ENCODE data around the gene KRTAP8-1. TPM values are rescaled to one million over a fixed set of nuclear protein-coding genes. Genes with fewer than 3 reads are reported as not detected.

KRTAP8-1 gene
- total and polyA plus RNA-seq, 4 donors = not detected

- 33 to 47% methylated on average over 7 of the region's 7 CpGs for WGBS, 2 donors
- H3K4me3 ChIP-seq = no peak overlapping the region
- H3K9ac ChIP-seq (ENCODE audit: insufficient read depth in 1 of 2, low read length in 2 of 2) = no peak overlapping the region
- H3K9me3 ChIP-seq (ENCODE audit: control insufficient read depth in 4 of 4, insufficient read depth in 3 of 4, low read length in 3 of 4) = peaks cover 0 to 2% (median 0%) of the 10 kb centered on the region in 4 donors
- H3K27ac ChIP-seq (ENCODE audit: low read depth in 1 of 2, low read length in 1 of 2) = no peak overlapping the region
- ATAC-seq (ENCODE audit: insufficient read depth, low FRiP score) = no peak
- DNase-seq = no peak
- H3K4me1 ChIP-seq (ENCODE audit: control insufficient read depth in 5 of 5, insufficient read depth in 5 of 5, low read length in 5 of 5) = no peaks in the 10 kb centered on the region
- no peaks in the 10 kb centered on the region for H3K27me3 ChIP-seq (ENCODE audit: control insufficient read depth in 3 of 3, insufficient read depth in 3 of 3, low read length in 2 of 3)
- TF ChIP-seq CTCF (IDR thresholded peaks at IDR 0.05; ENCODE audit: control extremely low read depth, extremely low read depth) = no peak
- H3K36me3 ChIP-seq (ENCODE audit: control insufficient read depth in 4 of 4, insufficient read depth in 4 of 4, low read length in 4 of 4) = no peaks in the 10 kb centered on the region
Measured at GRCh38 chr21:30818837-30819610, 6.0 kb upstream of the KRTAP8-1 start.

- no peak overlapping the region for H3K9ac ChIP-seq (ENCODE audit: insufficient read depth in 1 of 2, low read length in 2 of 2)
- H3K4me1 ChIP-seq (ENCODE audit: control insufficient read depth in 5 of 5, insufficient read depth in 5 of 5, low read length in 5 of 5) = no peaks in the 10 kb centered on the region
- H3K36me3 ChIP-seq (ENCODE audit: control insufficient read depth in 4 of 4, insufficient read depth in 4 of 4, low read length in 4 of 4) = no peaks in the 10 kb centered on the region
- H3K27me3 ChIP-seq (ENCODE audit: control insufficient read depth in 3 of 3, insufficient read depth in 3 of 3, low read length in 2 of 3) = no peaks in the 10 kb centered on the region
- no peak for TF ChIP-seq CTCF (IDR thresholded peaks at IDR 0.05; ENCODE audit: control extremely low read depth, extremely low read depth)
- no peak overlapping the region for H3K4me3 ChIP-seq
- ATAC-seq (ENCODE audit: insufficient read depth, low FRiP score) = no peak
- DNase-seq = no peak
- no peak overlapping the region for H3K27ac ChIP-seq (ENCODE audit: low read depth in 1 of 2, low read length in 1 of 2)
- H3K9me3 ChIP-seq (ENCODE audit: control insufficient read depth in 4 of 4, insufficient read depth in 3 of 4, low read length in 3 of 4) = no peaks in the 10 kb centered on the region
- whole genome bisulfite sequencing, 2 donors = 89 to 90% methylated on average over 1 of the region's 1 CpG
Measured at GRCh38 chr21:30800605-30801004, 12.5 kb downstream of the KRTAP8-1 start.

DNA sequence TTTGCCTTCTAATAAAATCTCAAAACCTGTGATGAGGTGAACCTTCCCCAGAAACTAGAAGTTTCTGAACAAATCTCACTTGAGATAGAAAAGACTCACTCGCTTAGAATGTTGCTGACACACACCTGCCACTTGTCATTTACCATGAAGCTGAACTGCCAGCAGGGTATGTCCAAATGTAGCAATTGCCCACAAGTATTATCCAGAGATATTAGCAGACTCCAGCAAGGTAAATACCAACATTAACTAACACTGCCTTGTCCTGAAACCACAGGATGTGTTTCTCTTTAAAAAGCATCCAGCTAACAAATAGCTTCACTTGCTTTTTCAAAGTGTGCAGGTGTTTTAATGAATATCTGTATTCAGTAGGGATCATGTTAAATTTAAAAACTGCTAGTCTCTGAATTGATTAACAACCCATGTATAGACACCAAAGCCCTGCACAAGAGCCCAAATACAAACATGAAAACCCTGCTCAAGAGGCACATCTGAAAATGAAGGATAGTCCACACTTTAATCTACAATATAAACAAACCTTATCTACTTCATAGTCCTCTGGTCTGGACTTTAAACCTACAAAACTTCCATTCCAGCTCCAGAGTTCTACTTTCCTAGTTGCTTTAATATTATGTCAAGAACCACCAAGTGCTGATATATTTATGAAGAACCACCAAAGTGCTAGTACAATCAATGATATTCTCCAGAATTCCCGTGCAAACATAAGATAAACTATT, 19.3 kb downstream of the KRTAP8-1 start:
- no peak overlapping the region for H3K4me3 ChIP-seq
- no peak overlapping the region for H3K9ac ChIP-seq (ENCODE audit: insufficient read depth in 1 of 2, low read length in 2 of 2)
- 51 to 57% methylated on average over 2 of the region's 2 CpGs for WGBS, 2 donors
- no peaks in the 10 kb centered on the region for H3K36me3 ChIP-seq (ENCODE audit: control insufficient read depth in 4 of 4, insufficient read depth in 4 of 4, low read length in 4 of 4)
- H3K27me3 ChIP-seq (ENCODE audit: control insufficient read depth in 3 of 3, insufficient read depth in 3 of 3, low read length in 2 of 3) = no peaks in the 10 kb centered on the region
- TF ChIP-seq CTCF (IDR thresholded peaks at IDR 0.05; ENCODE audit: control extremely low read depth, extremely low read depth) = no peak
- no peak overlapping the region for H3K27ac ChIP-seq (ENCODE audit: low read depth in 1 of 2, low read length in 1 of 2)
- H3K4me1 ChIP-seq (ENCODE audit: control insufficient read depth in 5 of 5, insufficient read depth in 5 of 5, low read length in 5 of 5) = no peaks in the 10 kb centered on the region
- DNase-seq (no peak), ATAC-seq (ENCODE audit: insufficient read depth, low FRiP score) (no peak)
- H3K9me3 ChIP-seq (ENCODE audit: control insufficient read depth in 4 of 4, insufficient read depth in 3 of 4, low read length in 3 of 4) = peaks cover 0 to 2% (median 0%) of the 10 kb centered on the region in 4 donors

All from lung (tissue), 12 donors.